NT2/D1 (cell line): ENCODE results near the gene PDE6D.

Experiments
- DNase-seq: peaks from one replicate; pipeline ENCODE4 v3.0.0-alpha.2; 2011; ENCODE audit warnings: low read depth, low spot score
- H3K27me3 ChIP-seq: 2 replicates; pipeline ENCODE4 v1.6.0; 2011; ENCODE audit warnings: mild to moderate bottlenecking; ENCODE audit not compliant: insufficient read length, insufficient read depth
- H3K36me3 ChIP-seq: 2 replicates; pipeline ENCODE4 v1.6.1; 2011; ENCODE audit warnings: mild to moderate bottlenecking, low read length, mixed read lengths; ENCODE audit not compliant: insufficient read depth, insufficient read length
- H3K4me1 ChIP-seq: 2 replicates; pipeline ENCODE4 v1.5.1; 2011; ENCODE audit not compliant: insufficient read depth, insufficient read length
- H3K4me3 ChIP-seq: 2 replicates; pipeline ENCODE4 v1.5.1; 2011; ENCODE audit warnings: low read depth; ENCODE audit not compliant: insufficient read length
- H3K9ac ChIP-seq: 2 replicates; pipeline ENCODE4 v1.6.0; 2011; ENCODE audit warnings: low read depth; ENCODE audit not compliant: insufficient read length
- H3K9me3 ChIP-seq: 2 replicates; pipeline ENCODE4 v1.5.1; 2011; ENCODE audit warnings: mild to moderate bottlenecking, low read length; ENCODE audit not compliant: insufficient read depth
- SUZ12 ChIP-seq: IDR thresholded peaks from 2 replicates; pipeline ENCODE4 v1.6.1; 2011; ENCODE audit not compliant: insufficient read length, insufficient read depth; ENCODE audit errors: extremely low read depth
- YY1 ChIP-seq: IDR thresholded peaks from 2 replicates; pipeline ENCODE4 v1.6.1; 2011; ENCODE audit not compliant: insufficient read length, insufficient read depth
- ZNF274 ChIP-seq: IDR thresholded peaks from 2 replicates; pipeline ENCODE4 v1.6.1; 2011; ENCODE audit warnings: mild to moderate bottlenecking, low read depth, low read length

PDE6D gene

GRCh38 chr2:231785822-231786176, 4.7 kb upstream of the PDE6D start:
- peak overlapping the region; percentile 93 for H3K4me3 ChIP-seq
- H3K27me3 ChIP-seq, result no peaks in the 10 kb centered on the region
- TF ChIP-seq SUZ12 (no peak), YY1 (no peak), ZNF274 (no peak)
- no peaks in the 10 kb centered on the region for H3K9me3 ChIP-seq
- peaks cover 28% of the 10 kb centered on the region for H3K36me3 ChIP-seq
- peaks cover 2% of the 10 kb centered on the region for H3K4me1 ChIP-seq
- DNase-seq, result no peak
- H3K9ac ChIP-seq, result peak overlapping the region; percentile 92

- H3K9me3 ChIP-seq, result no peaks in the 10 kb centered on the region
- no peak for TF ChIP-seq ZNF274
- TF ChIP-seq YY1, result no peak
- no peak for TF ChIP-seq SUZ12
- peaks cover 1% of the 10 kb centered on the region for H3K27me3 ChIP-seq
- H3K4me3 ChIP-seq, result peak overlapping the region; percentile 93
- no peak for DNase-seq
- peak overlapping the region; percentile 92 for H3K9ac ChIP-seq
- H3K36me3 ChIP-seq, result peaks cover 26% of the 10 kb centered on the region
- peaks cover 2% of the 10 kb centered on the region for H3K4me1 ChIP-seq
Measured at GRCh38 chr2:231785413-231785812, 4.3 kb upstream of the PDE6D start.

DNA sequence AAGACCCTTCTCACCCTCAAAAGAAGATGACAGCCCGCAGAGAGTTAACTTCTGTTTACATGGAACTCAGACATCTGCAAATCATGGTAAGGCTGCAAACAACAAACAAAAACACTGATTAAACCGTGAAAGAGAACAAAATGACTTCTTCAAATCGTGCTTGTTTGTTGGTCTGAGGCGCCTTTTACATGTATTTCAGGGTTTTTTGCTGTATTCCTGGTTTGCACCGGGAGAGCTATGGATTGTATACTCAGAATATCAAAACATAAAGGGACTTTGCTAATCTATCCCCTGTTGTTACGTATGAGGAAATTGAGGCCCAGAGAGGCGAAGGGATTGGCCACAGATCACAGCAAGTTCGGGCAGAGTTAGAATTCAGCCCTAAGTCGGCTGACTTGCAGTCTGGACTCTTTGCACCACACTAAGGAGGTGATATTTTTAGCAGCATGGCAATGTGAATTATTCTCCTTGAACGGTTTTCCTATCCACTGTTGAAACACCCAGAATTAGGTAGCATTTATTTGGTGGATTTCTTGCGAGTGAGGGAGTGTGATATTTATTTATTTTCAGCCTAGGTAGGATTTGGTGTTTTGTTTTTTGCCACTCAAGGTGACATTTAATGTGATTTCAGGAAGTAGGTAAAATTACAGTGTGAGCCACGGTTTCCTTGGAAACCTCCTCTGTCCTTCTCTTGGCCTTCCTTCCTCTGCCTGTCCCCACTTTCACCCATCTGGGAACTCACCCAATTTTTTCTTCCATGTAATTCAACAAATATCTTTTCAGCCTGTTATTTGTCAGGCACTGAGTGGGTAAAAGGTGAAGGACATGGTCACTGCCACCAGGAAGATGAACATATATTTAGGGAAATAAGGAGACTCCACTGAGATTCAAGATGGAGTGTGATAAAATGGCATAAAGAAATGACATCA, 980 bp upstream of the PDE6D start:
- peak overlapping the region; percentile 79 for H3K4me3 ChIP-seq
- no peaks in the 10 kb centered on the region for H3K9me3 ChIP-seq
- peaks cover 9% of the 10 kb centered on the region for H3K36me3 ChIP-seq
- H3K9ac ChIP-seq, result peak overlapping the region; percentile 75
- H3K27me3 ChIP-seq, result peaks cover 9% of the 10 kb centered on the region
- TF ChIP-seq SUZ12, result no peak
- TF ChIP-seq ZNF274, result no peak
- TF ChIP-seq YY1, result no peak
- peaks cover 2% of the 10 kb centered on the region for H3K4me1 ChIP-seq
- DNase-seq, result no peak

DNA sequence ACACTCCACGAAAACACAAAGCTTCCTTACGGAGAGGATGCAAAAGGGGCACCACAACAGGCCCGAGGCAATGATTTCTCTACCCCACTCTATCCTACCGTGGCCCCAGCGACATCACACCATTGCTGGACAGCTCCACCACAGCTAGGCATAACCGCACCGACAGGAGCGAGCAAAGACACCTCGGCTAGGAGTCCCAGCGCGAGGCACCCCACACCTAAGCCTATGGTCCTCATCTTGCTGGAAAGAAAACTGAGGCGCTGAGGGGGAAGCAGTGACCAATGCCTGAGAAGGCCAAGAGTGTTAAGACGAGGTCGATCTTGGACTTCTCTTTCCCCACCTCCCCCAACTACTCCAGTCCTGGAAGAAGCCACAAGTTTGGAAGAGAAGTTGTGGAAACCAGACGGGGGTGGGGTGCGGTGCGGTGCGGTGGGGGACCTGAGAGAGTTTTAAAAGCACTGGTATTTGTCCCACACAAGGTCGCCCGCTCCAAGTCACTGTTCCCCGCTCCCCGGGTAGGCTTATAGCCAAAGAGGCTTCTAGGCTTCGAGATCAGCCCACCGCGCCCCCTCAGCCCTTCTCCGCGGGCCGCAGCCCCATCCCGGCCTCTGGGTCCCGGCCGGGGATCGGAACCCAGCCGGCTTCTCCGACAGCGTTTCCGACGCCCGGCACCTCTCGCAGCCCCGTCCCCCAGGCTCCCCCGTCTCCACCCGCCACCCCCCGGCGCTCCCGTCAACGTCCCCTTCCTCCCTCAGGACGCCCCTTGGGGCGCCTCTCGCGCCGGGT, 766 bp downstream of the PDE6D start:
- Histone ChIP-seq H3K27me3 (peaks cover 9% of the 10 kb centered on the region), H3K9me3 (no peaks in the 10 kb centered on the region), H3K4me3 (peak overlapping the region; percentile 79), H3K9ac (peak overlapping the region; percentile 77), H3K36me3 (peaks cover 9% of the 10 kb centered on the region), H3K4me1 (peaks cover 2% of the 10 kb centered on the region)
- DNase-seq, result no peak
- TF ChIP-seq SUZ12 (no peak), YY1 (no peak)

DNA sequence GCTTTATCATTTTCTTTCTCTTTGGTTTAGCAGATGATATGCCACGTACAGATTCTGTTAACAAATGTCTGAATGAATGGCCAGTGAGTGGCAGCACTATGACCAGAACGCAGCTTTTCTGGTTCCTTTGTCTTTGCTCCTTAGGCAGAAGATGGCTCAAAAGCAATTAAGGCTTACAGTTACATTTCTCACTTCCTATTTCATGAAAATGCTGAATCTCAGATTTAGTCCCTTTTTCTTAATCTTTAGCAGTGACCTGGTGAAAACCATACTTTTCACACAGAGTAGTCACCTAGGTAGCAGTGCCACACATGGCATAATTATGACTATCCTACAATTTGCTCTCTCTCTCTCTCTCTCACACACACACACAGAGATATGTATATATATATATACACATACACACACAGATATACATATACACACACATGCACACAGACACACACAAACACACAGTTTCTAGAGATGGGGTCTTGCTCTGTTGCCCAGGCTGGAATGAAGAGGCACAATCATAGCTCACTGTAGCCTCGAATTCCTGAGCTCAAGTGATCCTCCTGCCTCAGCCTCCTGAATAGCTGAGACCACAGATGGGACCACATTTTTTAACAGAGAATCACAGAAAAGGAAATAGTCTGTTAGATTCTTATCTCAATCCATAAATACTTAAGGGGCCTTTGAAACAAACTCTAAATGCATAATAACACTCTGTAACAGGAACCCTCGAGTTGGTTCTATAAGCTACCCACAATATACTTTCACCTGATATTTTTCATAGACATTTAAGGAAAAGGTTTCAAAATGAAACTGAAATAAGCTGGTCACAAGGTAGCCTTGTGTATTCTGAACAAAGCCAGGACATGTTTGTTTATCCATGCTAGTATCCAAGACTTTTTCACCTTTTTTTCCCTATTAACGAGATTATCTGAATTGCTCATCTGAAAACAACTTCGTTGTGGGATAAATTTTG, 11.6 kb downstream of the PDE6D start:
- TF ChIP-seq ZNF274, result no peak
- no peak for TF ChIP-seq SUZ12
- TF ChIP-seq YY1, result no peak
- H3K4me3 ChIP-seq, result no peak overlapping the region
- H3K36me3 ChIP-seq, result no peaks in the 10 kb centered on the region
- H3K27me3 ChIP-seq, result no peaks in the 10 kb centered on the region
- H3K9me3 ChIP-seq, result no peaks in the 10 kb centered on the region
- DNase-seq, result no peak
- no peaks in the 10 kb centered on the region for H3K4me1 ChIP-seq
- no peak overlapping the region for H3K9ac ChIP-seq

GRCh38 chr2:231765496-231765929, 15.6 kb downstream of the PDE6D start:
- Histone ChIP-seq H3K9ac (no peak overlapping the region), H3K9me3 (no peaks in the 10 kb centered on the region), H3K4me1 (no peaks in the 10 kb centered on the region), H3K4me3 (no peak overlapping the region), H3K27me3 (no peaks in the 10 kb centered on the region), H3K36me3 (no peaks in the 10 kb centered on the region)
- TF ChIP-seq ZNF274, result no peak
- TF ChIP-seq YY1, result no peak
- TF ChIP-seq SUZ12, result no peak
- DNase-seq, result no peak
